Duodenal mucosa (tissue), 2 donors: Measurements from ENCODE around the gene JAKMIP3.
A peak's percentile ranks its signal among the peaks of the same experiment; 100 is the strongest.

Experiments
- H3K27ac ChIP-seq: one replicate; pipeline ENCODE4 v1.7.0; 2013; ENCODE audit warnings: low read depth, low read length
- H3K27me3 ChIP-seq, 2 donors: one replicate each; pipeline ENCODE4 v1.7.0; 2013; ENCODE audit warnings: low read length in 2 of 2, control low read depth in 1 of 2; ENCODE audit not compliant: insufficient read depth in 2 of 2, control insufficient read depth in 1 of 2
- H3K36me3 ChIP-seq, 2 donors: one replicate each; pipeline ENCODE4 v1.7.0; 2013; ENCODE audit warnings: low read length in 2 of 2, control low read depth in 1 of 2; ENCODE audit not compliant: insufficient read depth in 2 of 2, control insufficient read depth in 1 of 2
- H3K4me1 ChIP-seq, 2 donors: one replicate each; pipeline ENCODE4 v1.7.0; 2013; ENCODE audit warnings: low read length in 2 of 2, control low read depth in 1 of 2; ENCODE audit not compliant: insufficient read depth in 2 of 2, control insufficient read depth in 1 of 2
- H3K4me3 ChIP-seq, 2 donors: one replicate each; pipeline ENCODE4 v1.7.0; 2013; ENCODE audit warnings: low read length in 2 of 2, low read depth in 1 of 2
- H3K9ac ChIP-seq, 2 donors: one replicate each; pipeline ENCODE4 v1.7.0; 2013; ENCODE audit warnings: low read length in 2 of 2, low read depth in 1 of 2
- H3K9me3 ChIP-seq, 2 donors: one replicate each; pipeline ENCODE4 v1.7.0; 2013; ENCODE audit warnings: low read length in 2 of 2, control low read depth in 1 of 2; ENCODE audit not compliant: control insufficient read depth in 1 of 2

JAKMIP3 gene

GRCh38 chr10:132028706-132029105, 37.0 kb upstream of the JAKMIP3 start:
- Histone ChIP-seq H3K9ac (no peak overlapping the region), H3K4me3 (no peak overlapping the region), H3K27ac (no peak overlapping the region), H3K4me1 (no peaks in the 10 kb centered on the region), H3K36me3 (no peaks in the 10 kb centered on the region), H3K9me3 (no peaks in the 10 kb centered on the region), H3K27me3 (peaks cover 11 to 16% of the 10 kb centered on the region in 2 donors)

GRCh38 chr10:132030898-132031463, 34.8 kb upstream of the JAKMIP3 start:
- Histone ChIP-seq H3K4me1 (no peaks in the 10 kb centered on the region), H3K9ac (no peak overlapping the region), H3K27me3 (peaks cover 22 to 25% of the 10 kb centered on the region in 2 donors), H3K27ac (no peak overlapping the region), H3K4me3 (no peak overlapping the region), H3K9me3 (no peaks in the 10 kb centered on the region), H3K36me3 (no peaks in the 10 kb centered on the region)

- Histone ChIP-seq H3K9ac (no peak overlapping the region), H3K4me1 (no peaks in the 10 kb centered on the region), H3K36me3 (no peaks in the 10 kb centered on the region), H3K4me3 (no peak overlapping the region), H3K27ac (no peak overlapping the region), H3K27me3 (peaks cover 28 to 40% of the 10 kb centered on the region in 2 donors), H3K9me3 (no peaks in the 10 kb centered on the region)
These were observed 32.1 kb upstream of the JAKMIP3 start for GRCh38 chr10:132033632-132034031.

- Histone ChIP-seq H3K36me3 (no peaks in the 10 kb centered on the region), H3K27ac (no peak overlapping the region), H3K9me3 (no peaks in the 10 kb centered on the region), H3K27me3 (peaks cover 23 to 37% of the 10 kb centered on the region in 2 donors), H3K4me1 (no peaks in the 10 kb centered on the region), H3K9ac (no peak overlapping the region), H3K4me3 (no peak overlapping the region)
These were observed 30.3 kb upstream of the JAKMIP3 start for GRCh38 chr10:132035476-132035875.

GRCh38 chr10:132036153-132036886, 29.4 kb upstream of the JAKMIP3 start:
- Histone ChIP-seq H3K4me3 (peak overlapping the region; percentile 8 to 50), H3K27ac (no peak overlapping the region), H3K9me3 (no peaks in the 10 kb centered on the region), H3K36me3 (no peaks in the 10 kb centered on the region), H3K9ac (no peak overlapping the region), H3K4me1 (no peaks in the 10 kb centered on the region), H3K27me3 (peaks cover 23 to 37% of the 10 kb centered on the region in 2 donors)

- Histone ChIP-seq H3K27ac (no peak overlapping the region), H3K27me3 (peaks cover 23 to 37% of the 10 kb centered on the region in 2 donors), H3K4me3 (no peak overlapping the region), H3K36me3 (no peaks in the 10 kb centered on the region), H3K4me1 (no peaks in the 10 kb centered on the region), H3K9me3 (no peaks in the 10 kb centered on the region), H3K9ac (no peak overlapping the region)
These were observed 28.7 kb upstream of the JAKMIP3 start for GRCh38 chr10:132036887-132037675.

- Histone ChIP-seq H3K27ac (no peak overlapping the region), H3K27me3 (peaks cover 23 to 37% of the 10 kb centered on the region in 2 donors), H3K9me3 (no peaks in the 10 kb centered on the region), H3K36me3 (no peaks in the 10 kb centered on the region), H3K4me1 (no peaks in the 10 kb centered on the region), H3K4me3 (no peak overlapping the region), H3K9ac (no peak overlapping the region)
These were observed 28.1 kb upstream of the JAKMIP3 start for GRCh38 chr10:132037676-132037975.

- no peak overlapping the region for H3K9ac ChIP-seq
- H3K27ac ChIP-seq, result no peak overlapping the region
- H3K4me1 ChIP-seq, result no peaks in the 10 kb centered on the region
- no peaks in the 10 kb centered on the region for H3K9me3 ChIP-seq
- peaks cover 23 to 29% of the 10 kb centered on the region in 2 donors for H3K27me3 ChIP-seq
- no peak overlapping the region for H3K4me3 ChIP-seq
- H3K36me3 ChIP-seq, result no peaks in the 10 kb centered on the region
These were observed 26.4 kb upstream of the JAKMIP3 start for GRCh38 chr10:132039371-132039770.

- H3K27me3 ChIP-seq, result peaks cover 17 to 23% of the 10 kb centered on the region in 2 donors
- no peak overlapping the region for H3K27ac ChIP-seq
- H3K9me3 ChIP-seq, result no peaks in the 10 kb centered on the region
- H3K4me3 ChIP-seq, result no peak overlapping the region
- H3K4me1 ChIP-seq, result no peaks in the 10 kb centered on the region
- no peak overlapping the region for H3K9ac ChIP-seq
- no peaks in the 10 kb centered on the region for H3K36me3 ChIP-seq
These were observed 25.7 kb upstream of the JAKMIP3 start for GRCh38 chr10:132040046-132040445.

- no peak overlapping the region for H3K4me3 ChIP-seq
- H3K27me3 ChIP-seq, result peaks cover 10 to 15% of the 10 kb centered on the region in 2 donors
- no peaks in the 10 kb centered on the region for H3K36me3 ChIP-seq
- no peak overlapping the region for H3K27ac ChIP-seq
- no peaks in the 10 kb centered on the region for H3K9me3 ChIP-seq
- no peaks in the 10 kb centered on the region for H3K4me1 ChIP-seq
- no peak overlapping the region for H3K9ac ChIP-seq
These were observed 24.4 kb upstream of the JAKMIP3 start for GRCh38 chr10:132041340-132041739.
